Neuronal stem cell (in vitro differentiated cells): ENCODE measurements around the gene RYR2.

Experiments
- DNase-seq: peaks from one replicate; pipeline ENCODE4 v3.0.0-alpha.2; 2013; ENCODE audit warnings: low spot score
- H2AFZ ChIP-seq: one replicate; pipeline ENCODE4 v1.6.1; 2013; ENCODE audit warnings: mild to moderate bottlenecking, low read length, inconsistent platforms
- H2AK5ac ChIP-seq: 2 replicates; pipeline ENCODE4 v1.6.1; 2013; ENCODE audit warnings: low read depth, mild to moderate bottlenecking, inconsistent platforms, low read length, moderate library complexity, mixed read lengths
- H2BK120ac ChIP-seq: 2 replicates; pipeline ENCODE4 v1.6.1; 2013; ENCODE audit warnings: low read depth, mild to moderate bottlenecking, inconsistent platforms, low read length, moderate library complexity, mixed read lengths
- H2BK12ac ChIP-seq: one replicate; pipeline ENCODE4 v1.6.1; 2013; ENCODE audit warnings: low read length, inconsistent platforms
- H2BK15ac ChIP-seq: 2 replicates; pipeline ENCODE4 v1.6.1; 2013; ENCODE audit warnings: mild to moderate bottlenecking, low read length, inconsistent platforms, mixed read lengths
- H2BK5ac ChIP-seq: one replicate; pipeline ENCODE4 v1.6.1; 2013; ENCODE audit warnings: inconsistent platforms, mild to moderate bottlenecking, low read length, moderate library complexity
- H3K14ac ChIP-seq: one replicate; pipeline ENCODE4 v1.6.1; 2013; ENCODE audit warnings: low read length, inconsistent platforms
- H3K18ac ChIP-seq: 2 replicates; pipeline ENCODE4 v1.6.1; 2013; ENCODE audit warnings: low read length, inconsistent platforms
- H3K23ac ChIP-seq: 2 replicates; pipeline ENCODE4 v1.6.1; 2013; ENCODE audit warnings: low read depth, mild to moderate bottlenecking, mixed read lengths, low read length, inconsistent platforms; ENCODE audit not compliant: poor library complexity
- H3K27ac ChIP-seq: replicated peaks from 3 replicates; pipeline ENCODE4 v1.5.1; 2013; ENCODE audit warnings: low read length, inconsistent platforms
- H3K27me3 ChIP-seq, 3 experiments: 2 replicates each; pipeline ENCODE4 v1.6.1; 2013; ENCODE audit warnings: low read length in 3 of 3, mild to moderate bottlenecking in 2 of 3, inconsistent platforms in 1 of 3, low read depth in 1 of 3, mixed read lengths in 1 of 3, moderate library complexity in 1 of 3; ENCODE audit not compliant: control insufficient read depth in 3 of 3, insufficient read depth in 3 of 3
- H3K36me3 ChIP-seq, 2 donors: replicated peaks in 1 of 2; 2 replicates each; pipeline ENCODE4 v1.6.1; 2013; ENCODE audit warnings: low read length in 2 of 2; ENCODE audit not compliant: control insufficient read depth in 2 of 2, insufficient read depth in 2 of 2
- H3K4ac ChIP-seq: 2 replicates; pipeline ENCODE4 v1.6.1; 2013; ENCODE audit warnings: inconsistent platforms, mild to moderate bottlenecking, low read length, moderate library complexity
- H3K4me1 ChIP-seq, 2 donors: 1 replicate in 1 of 2; 2 replicates in 1 of 2; pipeline ENCODE4 v1.6.1; 2013; ENCODE audit warnings: low read length in 2 of 2, low read depth in 1 of 2; ENCODE audit not compliant: control insufficient read depth in 2 of 2, insufficient read depth in 1 of 2
- H3K4me2 ChIP-seq: one replicate; pipeline ENCODE4 v1.6.1; 2013; ENCODE audit warnings: mild to moderate bottlenecking, low read length, inconsistent platforms; ENCODE audit not compliant: insufficient read depth, poor library complexity, severe bottlenecking
- H3K4me3 ChIP-seq, 2 donors: 2 replicates each; pipeline ENCODE4 v1.5.1; 2013; ENCODE audit warnings: low read length in 2 of 2, mild to moderate bottlenecking in 2 of 2, inconsistent platforms in 1 of 2, moderate library complexity in 1 of 2
- H3K79me1 ChIP-seq: one replicate; pipeline ENCODE4 v1.6.1; 2013; ENCODE audit warnings: low read depth, mild to moderate bottlenecking, inconsistent platforms, low read length, moderate library complexity
- H3K9ac ChIP-seq: one replicate; pipeline ENCODE4 v1.6.1; 2013; ENCODE audit warnings: mild to moderate bottlenecking, low read depth, low read length, inconsistent platforms; ENCODE audit not compliant: poor library complexity
- H3K9me3 ChIP-seq, 2 donors: replicated peaks in 1 of 2; 2 replicates each; pipeline versions ENCODE3 to v1.6.1; 2013; ENCODE audit warnings: low read length in 2 of 2, mild to moderate bottlenecking in 2 of 2, inconsistent platforms in 1 of 2, low read depth in 1 of 2, mixed read lengths in 1 of 2, moderate library complexity in 1 of 2; ENCODE audit not compliant: control insufficient read depth in 2 of 2, insufficient read depth in 1 of 2
- H4K8ac ChIP-seq: one replicate; pipeline ENCODE4 v1.6.1; 2013; ENCODE audit warnings: low read depth, mild to moderate bottlenecking, inconsistent platforms, low read length, moderate library complexity
- H4K91ac ChIP-seq: one replicate; pipeline ENCODE4 v1.6.1; 2013; ENCODE audit warnings: low read length, low read depth, mild to moderate bottlenecking, inconsistent platforms; ENCODE audit not compliant: poor library complexity
- WGBS, 2 donors: extraction: QIAGEN DNeasy Blood & Tissue Kit; methylation state at CpG; one replicate each; pipeline ENCODE4 v1.1.7; 2013; ENCODE audit warnings: missing lambda C conversion rate in 2 of 2, mixed read lengths in 1 of 2; ENCODE audit not compliant: insufficient read length in 2 of 2, insufficient replicate concordance in 1 of 2; ENCODE audit errors: extremely low coverage in 2 of 2; 5-methylcytosine and 5-hydroxymethylcytosine counted together

RYR2 gene

GRCh38 chr1:236997882-236998281 lies 44.1 kb upstream of the RYR2 start:
- no peak overlapping the region for H2BK120ac ChIP-seq
- no peak overlapping the region for H2BK12ac ChIP-seq
- H4K91ac ChIP-seq, result no peak overlapping the region
- H3K27ac ChIP-seq, result no peak overlapping the region
- H3K4me2 ChIP-seq, result no peak overlapping the region
- no peak overlapping the region for H2BK5ac ChIP-seq
- H3K4me3 ChIP-seq, result no peak overlapping the region
- no peak for DNase-seq
- H3K18ac ChIP-seq, result no peak overlapping the region
- no peak overlapping the region for H2BK15ac ChIP-seq
- no peak overlapping the region for H3K14ac ChIP-seq
- no peak overlapping the region for H4K8ac ChIP-seq
- H2AK5ac ChIP-seq, result no peak overlapping the region
- peaks cover 0 to 6% of the 10 kb centered on the region in 2 donors for H3K4me1 ChIP-seq
- H2AFZ ChIP-seq, result no peak overlapping the region
- no peaks in the 10 kb centered on the region for H3K27me3 ChIP-seq
- no peaks in the 10 kb centered on the region for H3K36me3 ChIP-seq
- peaks cover 0 to 1% of the 10 kb centered on the region in 2 donors for H3K9me3 ChIP-seq
- no peak overlapping the region for H3K4ac ChIP-seq
- H3K79me1 ChIP-seq, result no peaks in the 10 kb centered on the region
- WGBS, 2 donors, result no CpG with 5 or more reads among the region's 12 CpGs
- no peak overlapping the region for H3K9ac ChIP-seq
- no peak overlapping the region for H3K23ac ChIP-seq

- no peak for DNase-seq
- peaks cover 0 to 1% of the 10 kb centered on the region in 2 donors for H3K9me3 ChIP-seq
- H2BK120ac ChIP-seq, result no peak overlapping the region
- H3K4me1 ChIP-seq, result peaks cover 0 to 6% of the 10 kb centered on the region in 2 donors
- no peak overlapping the region for H3K9ac ChIP-seq
- H3K18ac ChIP-seq, result no peak overlapping the region
- no peak overlapping the region for H2BK15ac ChIP-seq
- no peak overlapping the region for H2AK5ac ChIP-seq
- no peaks in the 10 kb centered on the region for H3K36me3 ChIP-seq
- no CpG with 5 or more reads among the region's 3 CpGs for WGBS, 2 donors
- H3K14ac ChIP-seq, result no peak overlapping the region
- H2AFZ ChIP-seq, result no peak overlapping the region
- H3K79me1 ChIP-seq, result no peaks in the 10 kb centered on the region
- H3K4me2 ChIP-seq, result no peak overlapping the region
- no peak overlapping the region for H2BK5ac ChIP-seq
- H3K27ac ChIP-seq, result no peak overlapping the region
- H3K4me3 ChIP-seq, result no peak overlapping the region
- H3K4ac ChIP-seq, result no peak overlapping the region
- H3K27me3 ChIP-seq, result no peaks in the 10 kb centered on the region
- H3K23ac ChIP-seq, result no peak overlapping the region
- H4K8ac ChIP-seq, result no peak overlapping the region
- H4K91ac ChIP-seq, result no peak overlapping the region
- no peak overlapping the region for H2BK12ac ChIP-seq
These were observed 43.4 kb upstream of the RYR2 start for GRCh38 chr1:236998546-236998945.

GRCh38 chr1:237000191-237000590 lies 41.8 kb upstream of the RYR2 start:
- H3K9ac ChIP-seq, result no peak overlapping the region
- H2BK5ac ChIP-seq, result no peak overlapping the region
- WGBS, 2 donors, result no CpG with 5 or more reads among the region's 4 CpGs
- peaks cover 0 to 6% of the 10 kb centered on the region in 2 donors for H3K4me1 ChIP-seq
- H3K23ac ChIP-seq, result no peak overlapping the region
- H3K27ac ChIP-seq, result no peak overlapping the region
- no peak overlapping the region for H2BK15ac ChIP-seq
- no peaks in the 10 kb centered on the region for H3K27me3 ChIP-seq
- H3K36me3 ChIP-seq, result no peaks in the 10 kb centered on the region
- H2AFZ ChIP-seq, result no peak overlapping the region
- no peak overlapping the region for H3K4me3 ChIP-seq
- H3K14ac ChIP-seq, result no peak overlapping the region
- H3K79me1 ChIP-seq, result no peaks in the 10 kb centered on the region
- H2BK120ac ChIP-seq, result no peak overlapping the region
- no peak overlapping the region for H2AK5ac ChIP-seq
- H3K4me2 ChIP-seq, result no peak overlapping the region
- no peak overlapping the region for H3K4ac ChIP-seq
- H3K9me3 ChIP-seq, result peaks cover 0 to 1% of the 10 kb centered on the region in 2 donors
- no peak overlapping the region for H4K91ac ChIP-seq
- no peak overlapping the region for H2BK12ac ChIP-seq
- no peak overlapping the region for H3K18ac ChIP-seq
- H4K8ac ChIP-seq, result no peak overlapping the region
- DNase-seq, result no peak

DNA sequence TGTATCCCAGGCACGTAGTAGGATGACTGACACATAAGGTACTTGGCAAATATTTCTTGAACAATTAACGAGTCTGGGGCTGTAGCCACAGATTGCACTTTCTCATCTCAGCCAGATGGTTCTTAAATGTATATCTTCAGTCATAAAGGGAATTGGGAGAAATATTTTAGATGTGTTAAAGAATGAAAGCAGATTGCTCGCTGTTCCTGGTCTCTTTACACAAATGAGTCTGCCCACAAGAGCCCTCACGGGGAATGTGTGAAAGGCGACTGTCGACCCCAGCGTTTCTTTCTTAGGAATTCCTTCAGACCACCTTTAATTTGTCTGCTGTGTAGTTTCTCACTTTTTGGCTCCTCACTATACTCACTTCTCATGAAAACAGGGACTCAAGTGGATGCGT lies 38.5 kb upstream of the RYR2 start:
- no peak overlapping the region for H2BK12ac ChIP-seq
- H3K23ac ChIP-seq, result no peak overlapping the region
- H3K27me3 ChIP-seq, result no peaks in the 10 kb centered on the region
- H4K91ac ChIP-seq, result no peak overlapping the region
- no peak overlapping the region for H3K14ac ChIP-seq
- no peak overlapping the region for H3K27ac ChIP-seq
- H2AFZ ChIP-seq, result no peak overlapping the region
- H2BK15ac ChIP-seq, result no peak overlapping the region
- H3K4me3 ChIP-seq, result no peak overlapping the region
- no peak overlapping the region for H3K4me2 ChIP-seq
- no peaks in the 10 kb centered on the region for H3K79me1 ChIP-seq
- no peak overlapping the region for H2BK5ac ChIP-seq
- no peak overlapping the region for H2AK5ac ChIP-seq
- no CpG with 5 or more reads among the region's 8 CpGs for WGBS, 2 donors
- no peak overlapping the region for H3K18ac ChIP-seq
- no peak overlapping the region for H3K9ac ChIP-seq
- no peak overlapping the region for H2BK120ac ChIP-seq
- H3K36me3 ChIP-seq, result no peaks in the 10 kb centered on the region
- no peak overlapping the region for H4K8ac ChIP-seq
- peaks cover 0 to 1% of the 10 kb centered on the region in 2 donors for H3K9me3 ChIP-seq
- peaks cover 0 to 3% of the 10 kb centered on the region in 2 donors for H3K4me1 ChIP-seq
- no peak overlapping the region for H3K4ac ChIP-seq
- DNase-seq, result no peak
